ENCODE measurements around the gene RNF39. TPM values are rescaled to one million over a fixed set of nuclear protein-coding genes. Genes with fewer than 3 reads are reported as not detected.
"Not testable (repeated sequence)": the region's sequence is repeated elsewhere in the genome, so short reads cannot be mapped to it uniquely, and the experiment has no call there.

The RNF39 gene
- total RNA-seq, 2 donors from 2014 or later = not detected

DNA sequence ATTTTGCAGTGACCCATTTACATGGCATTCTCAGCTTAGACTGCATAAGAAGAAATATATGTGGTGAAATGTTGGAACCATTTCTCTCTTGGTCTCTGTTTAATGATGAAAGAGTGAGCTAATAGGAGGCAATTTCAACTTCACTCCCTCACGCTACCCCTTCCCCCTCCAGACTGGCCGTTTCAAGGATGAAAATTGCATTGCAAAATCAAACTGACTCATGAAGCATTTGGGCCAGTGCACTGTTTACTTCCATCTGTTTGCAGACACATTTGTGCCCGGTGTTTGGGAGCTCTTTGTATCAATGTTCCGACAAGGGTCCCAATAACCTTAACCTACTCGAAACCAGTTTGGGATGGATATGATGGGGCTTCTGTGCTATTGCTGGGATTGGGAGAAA is 42.1 kb downstream of the RNF39 start:
- intact Hi-C loops (cut with DNase I); ATAC-seq; DNase-seq: not testable (repeated sequence)

DNA sequence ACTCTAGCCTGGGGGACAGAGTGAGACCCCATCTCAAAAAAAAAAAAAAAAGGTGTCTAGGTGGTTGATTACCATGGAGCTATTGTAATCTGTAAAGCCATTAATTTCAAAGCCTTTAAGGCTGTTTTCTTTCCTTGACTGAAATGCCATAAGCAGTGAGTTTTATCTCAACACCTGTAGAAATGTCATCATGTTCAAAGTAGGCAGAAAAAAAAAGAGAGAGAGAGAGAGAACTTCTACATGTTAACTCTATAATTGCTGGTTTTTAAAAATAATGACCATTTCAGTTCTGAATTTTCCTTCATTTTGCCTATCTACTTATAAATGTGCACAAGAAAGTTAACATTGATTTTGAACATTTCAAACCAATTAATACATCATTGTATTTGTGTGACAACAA is 44.2 kb downstream of the RNF39 start:
- ATAC-seq = no peak
- intact Hi-C loops (cut with DNase I) = no loop called here

DNA sequence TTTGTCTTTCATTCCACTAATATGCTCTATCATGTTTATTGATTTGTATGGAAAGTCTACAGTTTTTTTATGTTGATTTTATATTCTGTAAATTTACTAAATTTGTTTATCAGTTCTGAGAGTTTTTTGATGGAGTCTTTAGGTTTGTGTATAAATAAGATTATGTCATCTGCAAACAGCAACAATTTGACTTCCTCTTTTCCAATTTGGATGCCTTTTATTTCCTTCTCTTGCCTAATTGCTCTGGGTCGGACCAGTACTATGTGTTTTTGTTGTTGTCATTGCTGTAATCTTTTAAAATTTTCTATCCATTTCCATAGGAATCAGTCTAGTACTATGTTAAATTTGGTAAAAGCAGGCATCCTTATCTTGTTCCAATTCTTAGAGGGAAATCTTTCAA is 46.0 kb downstream of the RNF39 start:
- intact Hi-C loops (cut with DNase I) = no loop called here
- DNase-seq (no peak), ATAC-seq (no peak)

More for the DNA sequence above, 44.2 kb downstream of the RNF39 start:
- DNase-seq = no peak

DNA sequence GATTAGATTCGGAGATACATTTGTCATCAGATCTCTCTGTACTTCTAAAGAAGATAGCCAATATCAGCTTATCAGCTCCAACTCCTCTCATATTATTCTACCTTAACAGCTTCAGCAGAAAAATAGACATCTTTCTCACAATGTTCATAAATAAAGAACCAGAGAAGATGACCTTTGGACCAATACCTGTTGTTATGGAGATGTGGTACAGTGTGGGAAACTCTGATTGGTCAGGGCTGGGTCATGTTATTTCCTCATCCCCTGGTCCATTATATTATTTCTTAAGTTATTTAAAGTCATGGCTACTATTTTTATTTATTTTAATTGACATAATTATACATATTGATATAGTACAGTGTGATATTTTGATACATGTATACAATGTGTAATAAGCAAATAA is 50.4 kb downstream of the RNF39 start:
- intact Hi-C loops (cut with DNase I) = no loop called here
- no peak for DNase-seq
- no peak for ATAC-seq

DNA sequence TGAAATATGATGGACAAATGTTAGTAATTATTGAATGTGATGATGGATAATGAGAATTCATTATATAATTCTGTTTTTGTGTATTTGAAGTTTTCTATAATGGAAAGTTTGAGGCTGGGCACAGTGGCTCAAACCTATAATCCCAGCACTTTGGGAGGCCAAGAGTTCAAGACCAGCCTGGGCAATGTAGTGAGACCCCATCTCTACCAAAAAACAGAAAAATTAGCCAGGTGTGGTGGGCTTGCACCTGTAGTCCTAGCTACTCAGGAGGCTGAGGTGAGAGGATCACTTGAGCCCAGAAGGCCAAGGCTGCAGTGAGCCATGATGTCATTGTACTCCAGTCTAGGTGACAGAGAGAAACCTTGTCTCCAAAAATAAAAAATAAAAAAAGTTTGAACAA is 52.9 kb downstream of the RNF39 start:
- intact Hi-C loops (cut with DNase I); ATAC-seq; DNase-seq: not testable (repeated sequence)

DNA sequence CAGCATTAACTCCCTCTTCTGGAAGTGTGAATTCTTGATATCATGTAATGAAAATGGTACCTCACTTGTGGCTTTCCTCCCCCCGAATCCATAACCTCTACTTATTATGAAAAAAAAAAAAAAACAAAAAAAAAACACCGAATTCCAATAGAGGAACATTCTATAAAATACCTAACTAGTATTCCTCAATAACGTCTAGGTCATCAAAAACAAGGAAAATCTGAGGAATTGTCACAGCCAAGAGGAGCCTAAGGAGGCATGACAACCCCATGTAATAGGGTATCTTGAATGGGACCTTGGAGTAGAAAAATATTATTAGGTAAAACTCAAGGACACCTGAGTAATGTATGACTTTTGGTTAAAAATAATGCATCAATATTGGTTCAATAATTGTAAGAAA is 53.4 kb downstream of the RNF39 start:
- ATAC-seq (no peak), DNase-seq (no peak)
- intact Hi-C loops (cut with DNase I) = no loop called here

DNA sequence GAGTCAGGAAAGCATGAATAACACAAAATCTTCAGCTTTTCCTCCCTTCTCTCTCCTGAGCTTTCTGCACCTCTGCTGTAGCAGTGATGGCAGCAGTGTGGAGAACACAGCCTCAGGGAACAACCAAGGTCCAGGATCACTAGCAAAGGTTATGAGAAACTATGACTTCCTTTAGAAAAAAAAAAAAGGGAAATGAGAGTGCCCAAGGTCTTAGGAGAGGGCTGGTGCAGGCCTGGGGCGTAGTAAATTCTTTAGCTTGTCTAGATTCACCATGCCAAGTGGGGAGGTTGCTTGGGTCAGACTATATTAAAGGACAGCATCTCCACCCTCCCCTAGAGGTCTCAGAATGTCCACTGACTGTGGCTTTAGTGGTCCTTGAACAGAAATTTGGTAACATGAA is 54.9 kb downstream of the RNF39 start:
- no peak for ATAC-seq
- DNase-seq = no peak
- intact Hi-C loops (cut with DNase I) = no loop called here

Other genes starting within 250 kb of the RNF39 start
- gene HLA-G, start 247.9 kb downstream of the RNF39 start, total RNA-seq = under 1 TPM in 1 of 2 donors, not detected in 1; 0.42 TPM
- gene HLA-A, start 133.2 kb downstream of the RNF39 start, total RNA-seq = 100 to 1,000 TPM; 290 to 337 TPM
- 10 to 100 TPM; 14.7 to 16.6 TPM for gene POLR1H, start 14.5 kb downstream of the RNF39 start, total RNA-seq
- gene PPP1R11, start 8.6 kb downstream of the RNF39 start, total RNA-seq = 10 to 100 TPM; 43.7 to 48.1 TPM
- not detected for gene TRIM31, start 37.3 kb upstream of the RNF39 start, total RNA-seq
- not detected for gene TRIM40, start 60.4 kb upstream of the RNF39 start, total RNA-seq
- gene TRIM10, start 85.4 kb upstream of the RNF39 start, total RNA-seq = not detected
- not detected for gene TRIM15, start 87.8 kb upstream of the RNF39 start, total RNA-seq
- 10 to 100 TPM; 22.1 to 24.1 TPM for gene TRIM26, start 137.6 kb upstream of the RNF39 start, total RNA-seq

Measured in left cardiac atrium (tissue), 4 donors.